MM.1S (cell line): Measurements from ENCODE around the gene SEC22A.

ENCODE experiments used
- DNase-seq: peaks from one replicate; pipeline ENCODE4 v3.0.0-alpha.2; 2015
- H2AFZ ChIP-seq: fragments of 300-600 bp; sonication (generic); 2 replicates; pipeline ENCODE4 v1.6.0; 2016; ENCODE audit warnings: antibody characterized with exemption, low read length
- H3F3A ChIP-seq: fragments of 300-600 bp; sonication (generic); 2 replicates; pipeline ENCODE4 v1.6.1; 2016; ENCODE audit warnings: mild to moderate bottlenecking, antibody characterized with exemption, low read length, moderate library complexity, mixed read lengths; ENCODE audit not compliant: insufficient read depth
- H3K27ac ChIP-seq: fragments of 300-600 bp; sonication (generic); 2 replicates; pipeline ENCODE4 v1.5.1; 2016; ENCODE audit warnings: mild to moderate bottlenecking, low read length
- H3K27me3 ChIP-seq: fragments of 300-600 bp; sonication (generic); replicated peaks from 2 replicates; pipeline ENCODE4 v1.6.0; 2016; ENCODE audit warnings: low read length; ENCODE audit not compliant: insufficient read depth
- H3K36me3 ChIP-seq: fragments of 300-600 bp; sonication (generic); replicated peaks from 2 replicates; pipeline ENCODE4 v1.6.1; 2016; ENCODE audit warnings: mild to moderate bottlenecking, low read length, mixed read lengths; ENCODE audit not compliant: insufficient read depth
- H3K4me1 ChIP-seq: fragments of 300-600 bp; sonication (generic); 2 replicates; pipeline ENCODE4 v1.6.1; 2016; ENCODE audit warnings: low read length, mixed read lengths
- H3K4me2 ChIP-seq: fragments of 300-600 bp; sonication (generic); 2 replicates; pipeline ENCODE4 v1.6.0; 2016; ENCODE audit warnings: low read depth, low read length
- H3K4me3 ChIP-seq: fragments of 300-600 bp; sonication (generic); 2 replicates; pipeline ENCODE4 v1.5.1; 2016; ENCODE audit warnings: low read length, mixed read lengths
- H3K79me2 ChIP-seq: fragments of 300-600 bp; sonication (generic); 2 replicates; pipeline ENCODE4 v1.6.1; 2016; ENCODE audit warnings: mixed run types, low read length, mixed read lengths
- H3K9ac ChIP-seq: fragments of 300-600 bp; sonication (generic); 2 replicates; pipeline ENCODE4 v1.6.1; 2016; ENCODE audit warnings: low read length, mixed read lengths
- H3K9me2 ChIP-seq: fragments of 300-600 bp; sonication (generic); replicated peaks from 2 replicates; pipeline ENCODE4 v1.6.1; 2016; ENCODE audit warnings: mild to moderate bottlenecking, low read length, mixed read lengths; ENCODE audit not compliant: insufficient read depth
- H3K9me3 ChIP-seq: fragments of 300-600 bp; sonication (generic); replicated peaks from 2 replicates; pipeline ENCODE4 v1.6.1; 2016; ENCODE audit warnings: mild to moderate bottlenecking, low read length, mixed read lengths; ENCODE audit not compliant: insufficient read depth
- H4K20me1 ChIP-seq: fragments of 300-600 bp; sonication (generic); 2 replicates; pipeline ENCODE4 v1.6.1; 2016; ENCODE audit warnings: mild to moderate bottlenecking, low read length, moderate library complexity, mixed read lengths; ENCODE audit not compliant: insufficient read depth
- CTCF ChIP-seq: fragments of 300-600 bp; sonication (generic); IDR thresholded peaks from 2 replicates; pipeline ENCODE4 v1.5.1; 2016; ENCODE audit warnings: antibody characterized with exemption, low read length, mixed read lengths
- EZH2 ChIP-seq: fragments of 300-600 bp; sonication (generic); optimal IDR thresholded peaks from 2 replicates; pipeline ENCODE3; 2017; ENCODE audit warnings: low read depth, mild to moderate bottlenecking, antibody characterized with exemption, low read length, mixed read lengths
- EZH2phosphoT487 ChIP-seq: fragments of 300-600 bp; sonication (generic); IDR thresholded peaks from 2 replicates; pipeline ENCODE4 v1.6.1; 2018; ENCODE audit warnings: antibody characterized with exemption, low read length

SEC22A gene

GRCh38 chr3:123283074-123283473 lies 81.3 kb downstream of the SEC22A start:
- no peak for TF ChIP-seq EZH2phosphoT487
- TF ChIP-seq EZH2 = no peak
- no peaks in the 10 kb centered on the region for H3K36me3 ChIP-seq
- H3K9me2 ChIP-seq = no peaks in the 10 kb centered on the region
- no peaks in the 10 kb centered on the region for H3K9me3 ChIP-seq
- no peak overlapping the region for H3K4me3 ChIP-seq
- H3K9ac ChIP-seq = no peak overlapping the region
- H3K27me3 ChIP-seq = no peaks in the 10 kb centered on the region
- H3K4me1 ChIP-seq = no peaks in the 10 kb centered on the region
- H2AFZ ChIP-seq = no peak overlapping the region
- no peak overlapping the region for H3K27ac ChIP-seq
- H3K79me2 ChIP-seq = no peaks in the 10 kb centered on the region
- no peaks in the 10 kb centered on the region for H3F3A ChIP-seq
- DNase-seq = no peak
- no peaks in the 10 kb centered on the region for H4K20me1 ChIP-seq
- H3K4me2 ChIP-seq = no peak overlapping the region

GRCh38 chr3:123283657-123284398 lies 82.1 kb downstream of the SEC22A start:
- H3K4me2 ChIP-seq = no peak overlapping the region
- H3K9me2 ChIP-seq = no peaks in the 10 kb centered on the region
- H3K4me3 ChIP-seq = no peak overlapping the region
- no peak for TF ChIP-seq EZH2
- TF ChIP-seq EZH2phosphoT487 = no peak
- no peak for TF ChIP-seq CTCF
- no peak for DNase-seq
- no peaks in the 10 kb centered on the region for H3K79me2 ChIP-seq
- H3K27me3 ChIP-seq = no peaks in the 10 kb centered on the region
- H4K20me1 ChIP-seq = no peaks in the 10 kb centered on the region
- no peak overlapping the region for H2AFZ ChIP-seq
- no peaks in the 10 kb centered on the region for H3K4me1 ChIP-seq
- no peak overlapping the region for H3K27ac ChIP-seq
- no peaks in the 10 kb centered on the region for H3F3A ChIP-seq
- H3K9ac ChIP-seq = no peak overlapping the region
- H3K36me3 ChIP-seq = no peaks in the 10 kb centered on the region
- no peaks in the 10 kb centered on the region for H3K9me3 ChIP-seq

- Histone ChIP-seq H3K79me2 (no peaks in the 10 kb centered on the region), H2AFZ (no peak overlapping the region), H4K20me1 (no peaks in the 10 kb centered on the region), H3K9ac (no peak overlapping the region), H3K27me3 (no peaks in the 10 kb centered on the region), H3K9me2 (no peaks in the 10 kb centered on the region), H3K27ac (no peak overlapping the region), H3K4me3 (no peak overlapping the region), H3K9me3 (no peaks in the 10 kb centered on the region), H3K4me1 (no peaks in the 10 kb centered on the region), H3K4me2 (no peak overlapping the region), H3K36me3 (no peaks in the 10 kb centered on the region), H3F3A (no peaks in the 10 kb centered on the region)
- DNase-seq = no peak
- TF ChIP-seq EZH2phosphoT487 (no peak), EZH2 (no peak), CTCF (no peak)
Observed at GRCh38 chr3:123284399-123285010, 82.8 kb downstream of the SEC22A start.

- Histone ChIP-seq H4K20me1 (no peaks in the 10 kb centered on the region), H3K9me2 (no peaks in the 10 kb centered on the region), H3K79me2 (no peaks in the 10 kb centered on the region), H3K36me3 (no peaks in the 10 kb centered on the region), H3K27me3 (no peaks in the 10 kb centered on the region), H3K4me2 (no peak overlapping the region), H3K4me1 (no peaks in the 10 kb centered on the region), H3K27ac (no peak overlapping the region), H3K9ac (no peak overlapping the region), H3K4me3 (no peak overlapping the region), H2AFZ (no peak overlapping the region), H3K9me3 (no peaks in the 10 kb centered on the region), H3F3A (no peaks in the 10 kb centered on the region)
- no peak for DNase-seq
- TF ChIP-seq EZH2 (no peak), CTCF (no peak), EZH2phosphoT487 (no peak)
Observed at GRCh38 chr3:123285066-123285465, 83.3 kb downstream of the SEC22A start.
